ENCODE measurements around the gene DHX30.

- TF ChIP-seq POLR2AphosphoS5 (IDR thresholded peaks at IDR 0.05; ENCODE audit: low read depth, low read length) = no peak
- TF ChIP-seq TEAD4 (IDR thresholded peaks at IDR 0.05; ENCODE audit: borderline replicate concordance, insufficient read depth) = no peak
- no peak for TF ChIP-seq CTCF (IDR thresholded peaks at IDR 0.05)
- no peak for TF ChIP-seq EP300 (IDR thresholded peaks at IDR 0.05; ENCODE audit: borderline replicate concordance in 1 of 2, low read depth in 1 of 2, low read length in 1 of 2)
- no peak for TF ChIP-seq ZBTB33 (IDR thresholded peaks at IDR 0.05; ENCODE audit: borderline replicate concordance, low read depth)
- TF ChIP-seq, protein P1, sequence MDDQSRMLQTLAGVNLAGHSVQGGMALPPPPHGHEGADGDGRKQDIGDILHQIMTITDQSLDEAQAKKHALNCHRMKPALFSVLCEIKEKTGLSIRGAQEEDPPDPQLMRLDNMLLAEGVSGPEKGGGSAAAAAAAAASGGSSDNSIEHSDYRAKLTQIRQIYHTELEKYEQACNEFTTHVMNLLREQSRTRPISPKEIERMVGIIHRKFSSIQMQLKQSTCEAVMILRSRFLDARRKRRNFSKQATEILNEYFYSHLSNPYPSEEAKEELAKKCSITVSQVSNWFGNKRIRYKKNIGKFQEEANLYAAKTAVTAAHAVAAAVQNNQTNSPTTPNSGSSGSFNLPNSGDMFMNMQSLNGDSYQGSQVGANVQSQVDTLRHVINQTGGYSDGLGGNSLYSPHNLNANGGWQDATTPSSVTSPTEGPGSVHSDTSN (IDR thresholded peaks at IDR 0.05) = no peak
- TF ChIP-seq MAX (IDR thresholded peaks at IDR 0.05; ENCODE audit: low read depth) = no peak
- no peak for TF ChIP-seq SIN3A (IDR thresholded peaks at IDR 0.05; ENCODE audit: borderline replicate concordance, low read depth, low read length)
- TF ChIP-seq REST (IDR thresholded peaks at IDR 0.05; ENCODE audit: low read depth, low read length) = no peak
Observed at GRCh38 chr3:47794544-47794943, 8.4 kb upstream of the DHX30 start.
